MCF 10A (cell line): ENCODE measurements around the gene NDUFV1. TPM values are rescaled to one million over a fixed set of nuclear protein-coding genes. Genes with fewer than 3 reads are reported as not detected.
A peak's percentile ranks its signal among the peaks of the same experiment; 100 is the strongest.

Experiments
- BruUV-seq: library from RNA; stranded (reverse); fragments of 400-500 nt; replicated peaks from 2 replicates; lab custom pipeline; 2021; lab: Mats Ljungman, UMichigan
- CTCF ChIA-PET: fragments of 300-600 bp; sonication (Branson Sonifier 250); formaldehyde crosslinking; extraction: SDS; loops from one replicate; lab custom pipeline; 2021; ENCODE audit warnings: antibody characterized with exemption, inconsistent platforms; lab: Yijun Ruan, JAX
- POLR2A ChIA-PET: fragments of 300-600, 350-650 bp; sonication (Branson Sonifier 250); formaldehyde crosslinking; extraction: SDS; loops from one replicate; lab custom pipeline; 2020; ENCODE audit warnings: antibody characterized with exemption, inconsistent platforms; lab: Yijun Ruan, JAX
- DNase-seq: peaks from one replicate; pipeline ENCODE4 v3.0.0-alpha.2; 2018; ENCODE audit not compliant: unreplicated experiment
- H3K27ac Mint-ChIP-seq: one replicate; pipeline ENCODE4 v1.8.0; 2022; ENCODE audit warnings: mild to moderate bottlenecking, low read depth, mixed read lengths; ENCODE audit not compliant: unreplicated experiment
- H3K27me3 Mint-ChIP-seq: one replicate; pipeline ENCODE4 v1.8.0; 2022; ENCODE audit warnings: mixed read lengths; ENCODE audit not compliant: insufficient read depth, unreplicated experiment
- H3K36me3 Mint-ChIP-seq: one replicate; pipeline ENCODE4 v1.8.0; 2022; ENCODE audit warnings: mild to moderate bottlenecking, moderate library complexity, mixed read lengths; ENCODE audit not compliant: insufficient read depth, unreplicated experiment
- H3K4me1 Mint-ChIP-seq: one replicate; pipeline ENCODE4 v1.8.0; 2022; ENCODE audit warnings: mixed read lengths; ENCODE audit not compliant: insufficient read depth, unreplicated experiment
- H3K4me3 Mint-ChIP-seq: one replicate; pipeline ENCODE4 v1.8.0; 2022; ENCODE audit warnings: mild to moderate bottlenecking, moderate library complexity, mixed read lengths; ENCODE audit not compliant: unreplicated experiment
- H3K9me3 Mint-ChIP-seq: one replicate; pipeline ENCODE4 v1.8.0; 2022; ENCODE audit warnings: mixed read lengths; ENCODE audit not compliant: unreplicated experiment
- CTCF ChIP-seq: fragments of 200-600 bp; IDR thresholded peaks from one replicate; pipeline ENCODE4 v1.8.0; 2022; ENCODE audit warnings: antibody characterized with exemption, mild to moderate bottlenecking; ENCODE audit not compliant: unreplicated experiment
- intact Hi-C: fragments of 100-400 bp; cut with micrococcal nuclease; formaldehyde crosslinking; loops from 2 replicates; pipeline ENCODE4 v1.14.1; 2022
- total RNA-seq: library from RNA; stranded (reverse); gene quantifications from 2 replicates; pipeline ENCODE4 v1.2.3, GENCODE V29; 2022

The NDUFV1 gene
- total RNA-seq, 1 experiment from 2014 or later: 223 TPM

- H3K27ac Mint-ChIP-seq: no peak overlapping the region
These were observed 1.9 kb upstream of the NDUFV1 start for GRCh38 chr11:67604815-67605214.

DNA sequence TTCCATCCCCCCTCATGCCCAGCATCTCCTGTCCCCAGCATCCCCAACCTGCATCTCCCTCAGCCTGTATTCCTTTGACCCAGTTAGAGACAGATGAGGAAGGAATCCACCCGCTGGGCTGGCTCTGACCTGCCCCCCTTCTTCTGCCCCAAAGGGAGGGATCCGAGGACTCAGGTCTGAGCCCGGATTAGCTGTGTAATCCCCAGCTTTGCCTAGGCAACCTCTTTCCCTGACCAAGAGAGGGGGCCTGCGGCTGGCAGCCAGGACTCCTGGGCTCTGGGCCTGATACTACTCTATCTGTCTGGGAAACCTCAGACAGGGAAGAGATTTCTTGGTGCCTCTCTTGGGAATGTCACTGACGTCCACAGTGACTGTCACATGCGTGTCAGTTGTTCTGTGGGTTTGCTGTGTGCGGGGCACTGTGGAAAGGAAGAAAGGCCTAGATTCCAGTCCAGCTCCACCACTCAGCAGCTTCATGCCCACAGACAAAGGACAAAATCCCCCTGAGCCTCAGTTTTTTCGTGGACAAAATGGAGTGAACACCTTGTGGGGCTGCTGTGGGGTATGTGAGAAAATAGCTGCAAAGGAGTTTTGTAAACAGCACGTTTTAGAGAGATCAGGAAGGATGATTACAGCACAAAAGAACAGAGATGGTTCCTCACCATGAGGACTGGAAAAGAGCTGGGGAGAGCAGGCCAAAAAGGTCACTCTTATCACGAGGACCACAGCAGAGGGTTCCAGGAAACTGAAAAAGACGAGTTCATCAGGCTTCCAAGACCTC, 1.3 kb upstream of the NDUFV1 start:
- Mint-ChIP-seq H3K4me3 (peak overlapping the region; percentile 80), H3K4me1 (no peaks in the 10 kb centered on the region), H3K27me3 (peaks cover 9% of the 10 kb centered on the region), H3K27ac (no peak overlapping the region), H3K9me3 (no peaks in the 10 kb centered on the region), H3K36me3 (peaks cover 14% of the 10 kb centered on the region)
- DNase-seq: no peak
- CTCF ChIA-PET: interaction anchor here (0.5 to 0.6 kb wide), 2 partner anchors 21 to 282 kb away, joined by 3 read pairs; no protein-coding TSS in a partner anchor
- BruUV-seq: no TSS peak
- POLR2A ChIA-PET: interaction anchor here (1.4 to 2.7 kb wide), 3 partner anchors 10 to 23 kb away, joined by 7 to 12 read pairs (median 11); partner anchors contain the start of gene GSTP1
- no peak for TF ChIP-seq CTCF
- intact Hi-C loops: loop anchor here (1.0 kb wide), 1 partner anchor 33 kb away; no protein-coding TSS in a partner anchor

More at GRCh38 chr11:67604815-67605214, 1.9 kb upstream of the NDUFV1 start:
- peaks cover 15% of the 10 kb centered on the region for H3K27me3 Mint-ChIP-seq
- CTCF ChIA-PET: no interaction called here
- no peaks in the 10 kb centered on the region for H3K4me1 Mint-ChIP-seq
- no peak for DNase-seq
- H3K9me3 Mint-ChIP-seq: no peaks in the 10 kb centered on the region
- H3K4me3 Mint-ChIP-seq: no peak overlapping the region
- TF ChIP-seq CTCF: no peak
- BruUV-seq: no TSS peak
- intact Hi-C loops: no loop called here
- peaks cover 14% of the 10 kb centered on the region for H3K36me3 Mint-ChIP-seq
- POLR2A ChIA-PET: interaction anchor here (0.5 to 2.7 kb wide), 4 partner anchors 9 to 22 kb away, joined by 4 to 12 read pairs (median 9); partner anchors contain the start of gene GSTP1

DNA sequence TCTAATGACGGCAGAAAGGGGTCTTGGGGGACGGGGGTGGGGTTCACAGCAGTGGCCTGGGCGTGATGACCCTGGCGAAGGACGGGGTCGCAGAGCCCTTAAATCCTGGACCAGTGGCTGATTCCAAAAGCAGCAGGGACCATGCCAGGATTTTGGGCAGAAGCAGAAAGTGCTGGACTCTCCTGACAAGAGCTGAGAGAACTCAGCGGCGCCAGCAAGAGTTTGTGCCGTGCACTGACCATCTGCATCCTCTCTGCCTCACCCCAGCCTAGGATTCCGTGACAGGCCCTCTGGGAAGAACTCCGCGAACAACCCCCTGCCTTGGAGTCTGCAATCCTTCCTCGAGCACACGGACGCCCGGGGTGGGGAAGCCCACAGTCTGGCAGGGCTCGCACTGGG, 644 bp upstream of the NDUFV1 start:
- intact Hi-C loops: loop anchor here (1.0 kb wide), 1 partner anchor 34 kb away; no protein-coding TSS in a partner anchor
- CTCF ChIA-PET: interaction anchor here (0.5 to 0.6 kb wide), 2 partner anchors 21 to 283 kb away, joined by 3 read pairs; no protein-coding TSS in a partner anchor
- POLR2A ChIA-PET: interaction anchor here (1.4 to 2.7 kb wide), 3 partner anchors 11 to 23 kb away, joined by 7 to 12 read pairs (median 11); partner anchors contain the start of gene GSTP1

More for the DNA sequence above, 644 bp upstream of the NDUFV1 start:
- Mint-ChIP-seq H3K27ac (peak overlapping the region; percentile 88), H3K9me3 (no peaks in the 10 kb centered on the region), H3K4me1 (no peaks in the 10 kb centered on the region), H3K4me3 (peak overlapping the region; percentile 80), H3K27me3 (peaks cover 2% of the 10 kb centered on the region), H3K36me3 (peaks cover 17% of the 10 kb centered on the region)
- no peak for DNase-seq
- no peak for TF ChIP-seq CTCF
- no TSS peak for BruUV-seq
